Lower leg skin (tissue), 3 donors: ENCODE results near the gene CTNNA2.

Experiments
- POLR2A ChIP-seq, 2 donors: fragments of 450-650 bp; IDR thresholded peaks; one replicate each; pipeline ENCODE4 v1.6.1; 2016 to 2017; ENCODE audit warnings: antibody characterized with exemption in 2 of 2, mild to moderate bottlenecking in 1 of 2, moderate library complexity in 1 of 2
- TF ChIP-seq, protein P1 (sequence below), 3 donors: fragments of 450-650 bp; IDR thresholded peaks; one replicate each; pipeline ENCODE4 v1.5.1; 2016; ENCODE audit warnings: antibody characterized with exemption in 3 of 3, mild to moderate bottlenecking in 3 of 3, moderate library complexity in 2 of 3

- no peak for TF ChIP-seq POLR2A (IDR thresholded peaks at IDR 0.05)
- TF ChIP-seq, protein P1, sequence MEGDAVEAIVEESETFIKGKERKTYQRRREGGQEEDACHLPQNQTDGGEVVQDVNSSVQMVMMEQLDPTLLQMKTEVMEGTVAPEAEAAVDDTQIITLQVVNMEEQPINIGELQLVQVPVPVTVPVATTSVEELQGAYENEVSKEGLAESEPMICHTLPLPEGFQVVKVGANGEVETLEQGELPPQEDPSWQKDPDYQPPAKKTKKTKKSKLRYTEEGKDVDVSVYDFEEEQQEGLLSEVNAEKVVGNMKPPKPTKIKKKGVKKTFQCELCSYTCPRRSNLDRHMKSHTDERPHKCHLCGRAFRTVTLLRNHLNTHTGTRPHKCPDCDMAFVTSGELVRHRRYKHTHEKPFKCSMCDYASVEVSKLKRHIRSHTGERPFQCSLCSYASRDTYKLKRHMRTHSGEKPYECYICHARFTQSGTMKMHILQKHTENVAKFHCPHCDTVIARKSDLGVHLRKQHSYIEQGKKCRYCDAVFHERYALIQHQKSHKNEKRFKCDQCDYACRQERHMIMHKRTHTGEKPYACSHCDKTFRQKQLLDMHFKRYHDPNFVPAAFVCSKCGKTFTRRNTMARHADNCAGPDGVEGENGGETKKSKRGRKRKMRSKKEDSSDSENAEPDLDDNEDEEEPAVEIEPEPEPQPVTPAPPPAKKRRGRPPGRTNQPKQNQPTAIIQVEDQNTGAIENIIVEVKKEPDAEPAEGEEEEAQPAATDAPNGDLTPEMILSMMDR (IDR thresholded peaks at IDR 0.05), result no peak
Observed at GRCh38 chr2:80548469-80548868, 1035.6 kb downstream of the CTNNA2 start.
